NCI-H774 (cell line): ENCODE results near the gene ZGLP1.

ENCODE experiments used
- DNase-seq: peaks from one replicate; lab custom pipeline; 2025; lab: John Stamatoyannopoulos, UW

The ZGLP1 gene

DNA sequence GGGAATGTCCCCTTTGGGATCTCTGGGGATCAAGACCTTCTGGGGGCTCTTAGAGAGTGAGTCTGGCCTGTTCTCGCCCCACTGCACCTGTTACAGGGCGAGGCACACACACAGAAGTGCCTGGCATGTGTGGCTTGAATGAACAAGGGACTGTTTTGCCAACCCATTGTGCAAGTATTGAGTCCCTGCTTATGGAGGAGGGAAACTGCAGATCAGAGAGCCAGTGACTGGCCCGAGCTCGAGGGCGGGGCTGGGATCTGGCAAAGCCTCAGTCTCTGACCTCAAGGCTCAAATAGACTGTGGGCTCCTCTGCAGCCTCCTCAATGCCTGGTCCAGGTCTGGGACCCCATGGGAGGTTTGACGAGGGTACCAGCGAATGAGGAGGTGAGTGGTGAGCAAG lies 18.2 kb upstream of the ZGLP1 start:
- DNase-seq: no peak

GRCh38 chr19:10325732-10326131 lies 16.1 kb upstream of the ZGLP1 start:
- DNase-seq: no peak

- DNase-seq: no peak
Measured at GRCh38 chr19:10321874-10322835, 12.5 kb upstream of the ZGLP1 start.

- no peak for DNase-seq
Measured at GRCh38 chr19:10321417-10321797, 11.8 kb upstream of the ZGLP1 start.

GRCh38 chr19:10320602-10321416 lies 11.2 kb upstream of the ZGLP1 start:
- DNase-seq: no peak

GRCh38 chr19:10318807-10319682 lies 9.4 kb upstream of the ZGLP1 start:
- DNase-seq: no peak

GRCh38 chr19:10317857-10318462 lies 8.3 kb upstream of the ZGLP1 start:
- no peak for DNase-seq

GRCh38 chr19:10317045-10317856 lies 7.6 kb upstream of the ZGLP1 start:
- no peak for DNase-seq

GRCh38 chr19:10316229-10317044 lies 6.8 kb upstream of the ZGLP1 start:
- no peak for DNase-seq

GRCh38 chr19:10315335-10316214 lies 6.0 kb upstream of the ZGLP1 start, which contains the start of gene FDX2:
Gene FDX2, minus strand, starts transcription at chr19:10316015. Its CDS starts 19 bp downstream, at chr19:10315996.
- peak; percentile 89 for DNase-seq

GRCh38 chr19:10306327-10306726 lies 3.3 kb downstream of the ZGLP1 start:
- DNase-seq: no peak

- no peak for DNase-seq
Measured at GRCh38 chr19:10305139-10305806, 4.3 kb downstream of the ZGLP1 start.

GRCh38 chr19:10299545-10300458 lies 9.8 kb downstream of the ZGLP1 start:
- no peak for DNase-seq

GRCh38 chr19:10295847-10296591 lies 13.6 kb downstream of the ZGLP1 start:
- no peak for DNase-seq

- no peak for DNase-seq
Measured at GRCh38 chr19:10295305-10295846, 14.2 kb downstream of the ZGLP1 start.

DNA sequence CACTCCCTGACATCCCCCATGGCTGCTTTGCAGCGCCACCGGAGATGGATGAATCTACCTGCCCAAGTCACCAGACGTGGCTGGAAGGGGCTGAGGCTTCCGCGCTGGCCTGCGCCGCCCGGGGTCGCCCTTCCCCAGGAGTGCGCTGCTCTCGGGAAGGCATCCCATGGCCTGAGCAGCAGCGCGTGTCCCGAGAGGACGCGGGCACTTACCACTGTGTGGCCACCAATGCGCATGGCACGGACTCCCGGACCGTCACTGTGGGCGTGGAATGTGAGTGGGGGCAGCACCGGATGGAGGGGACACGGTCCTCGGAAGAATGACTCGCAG lies 15.3 kb downstream of the ZGLP1 start:
- DNase-seq: no peak
